Posterior vena cava (tissue), 2 donors: ENCODE data around the gene ABLIM3. TPM values are rescaled to one million over a fixed set of nuclear protein-coding genes. Genes with fewer than 3 reads are reported as not detected.

Experiments
- total RNA-seq, 2 donors: library from RNA; stranded (reverse); fragmentation: NEBNext Ultra II Directional; extraction: Animal tissue kit (Norgen Biotek cat#: 25700); gene quantifications; one replicate each; pipeline ENCODE4 v1.2.1, GENCODE V29; 2021
- donor health status: DM: yes; HTN: yes; CAD: no.
- donor health status: DM: yes; HTN: yes; CAD: no.

The ABLIM3 gene
- total RNA-seq, 2 donors from 2014 or later: 31.4 to 45.4 TPM

Other genes with a start within 250 kb of the ABLIM3 start
- under 1 TPM; 0.71 to 0.93 TPM for gene SH3TC2, start 78.4 kb upstream of the ABLIM3 start, total RNA-seq
- 10 to 100 TPM; 17.9 to 30.3 TPM for gene AFAP1L1, start 130.4 kb downstream of the ABLIM3 start, total RNA-seq
- gene GRPEL2, start 204.0 kb downstream of the ABLIM3 start, total RNA-seq: 10 to 100 TPM; 13.1 to 16.0 TPM
- 1 to 10 TPM; 3.1 to 5.6 TPM for gene PCYOX1L, start 216.6 kb downstream of the ABLIM3 start, total RNA-seq
- 10 to 100 TPM in 1 of 2 donors, 1 to 10 TPM in 1; 8.5 to 15.2 TPM for gene IL17B, start 237.8 kb downstream of the ABLIM3 start, total RNA-seq